Rectal smooth muscle tissue (tissue), 1 donor: ENCODE results near the gene SETD5.

ENCODE experiments used
- H3K27ac ChIP-seq: one replicate; pipeline ENCODE4 v1.7.0; 2013; ENCODE audit warnings: low read depth, low read length, inconsistent platforms
- H3K27me3 ChIP-seq: one replicate; pipeline ENCODE4 v1.7.0; 2013; ENCODE audit warnings: low read length; ENCODE audit not compliant: control insufficient read depth, insufficient read depth
- H3K36me3 ChIP-seq: one replicate; pipeline ENCODE4 v1.7.0; 2013; ENCODE audit warnings: low read length; ENCODE audit not compliant: control insufficient read depth, insufficient read depth
- H3K4me1 ChIP-seq: one replicate; pipeline ENCODE4 v1.7.0; 2013; ENCODE audit warnings: low read length; ENCODE audit not compliant: control insufficient read depth, insufficient read depth
- H3K4me3 ChIP-seq: one replicate; pipeline ENCODE4 v1.7.0; 2013; ENCODE audit warnings: low read length
- H3K9ac ChIP-seq: one replicate; pipeline ENCODE4 v1.7.0; 2013; ENCODE audit warnings: low read length

SETD5 gene

DNA sequence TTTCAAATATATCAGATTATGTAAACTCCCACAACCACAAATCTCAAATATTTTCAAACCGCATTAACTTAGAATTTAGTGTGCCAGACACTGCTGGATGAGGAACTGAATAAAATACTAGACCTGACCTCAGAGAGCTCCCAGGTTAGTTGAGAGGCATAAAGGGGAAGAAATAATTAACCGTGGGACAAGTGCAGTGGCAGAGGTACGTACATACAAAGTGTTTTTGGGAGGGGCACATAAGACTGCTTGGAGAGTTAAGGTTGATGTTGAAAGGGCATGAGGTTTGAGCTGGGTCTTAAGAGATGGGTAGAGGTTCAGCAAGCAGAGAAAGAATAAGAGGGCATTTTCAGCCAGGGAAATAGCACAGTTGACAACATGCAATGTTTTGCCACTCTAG is 17.4 kb upstream of the SETD5 start:
- H3K27me3 ChIP-seq: no peaks in the 10 kb centered on the region
- H3K4me3 ChIP-seq: no peak overlapping the region
- no peaks in the 10 kb centered on the region for H3K4me1 ChIP-seq
- H3K36me3 ChIP-seq: peaks cover 37% of the 10 kb centered on the region
- no peak overlapping the region for H3K9ac ChIP-seq
- H3K27ac ChIP-seq: no peak overlapping the region

DNA sequence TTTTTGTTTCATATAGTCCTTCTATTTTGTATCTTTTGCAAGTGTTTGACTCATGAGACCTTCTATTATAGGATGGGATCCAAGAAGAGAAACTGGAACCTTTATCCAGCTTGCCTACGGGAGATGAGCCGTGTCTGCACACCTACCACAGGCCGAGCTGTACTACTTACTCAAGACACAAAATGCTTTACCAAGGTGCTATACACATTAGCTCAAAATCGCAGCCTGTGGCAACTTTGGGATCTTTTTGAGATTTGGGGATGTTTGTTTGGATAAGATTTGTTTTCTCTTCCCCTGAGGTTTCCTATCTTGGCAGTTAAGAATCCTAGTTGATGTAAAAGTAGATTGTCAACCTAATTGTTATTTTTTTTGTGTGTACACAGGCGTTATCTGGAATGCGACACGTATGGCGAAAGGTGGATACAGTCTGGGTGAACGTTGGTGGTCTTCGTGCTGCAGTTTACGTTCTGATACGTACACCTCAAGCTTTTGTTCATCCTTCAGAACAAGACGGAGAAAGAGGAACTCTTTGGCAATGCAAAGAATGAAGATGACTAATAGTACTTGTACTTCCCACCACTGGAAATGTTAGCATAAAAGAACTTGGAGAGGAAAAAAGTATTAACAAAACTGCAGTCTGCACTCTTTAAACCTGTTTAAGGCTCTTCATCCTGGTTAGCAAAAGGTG is 13.1 kb upstream of the SETD5 start:
- no peaks in the 10 kb centered on the region for H3K27me3 ChIP-seq
- no peak overlapping the region for H3K4me3 ChIP-seq
- no peaks in the 10 kb centered on the region for H3K4me1 ChIP-seq
- no peak overlapping the region for H3K27ac ChIP-seq
- no peak overlapping the region for H3K9ac ChIP-seq
- peaks cover 28% of the 10 kb centered on the region for H3K36me3 ChIP-seq

DNA sequence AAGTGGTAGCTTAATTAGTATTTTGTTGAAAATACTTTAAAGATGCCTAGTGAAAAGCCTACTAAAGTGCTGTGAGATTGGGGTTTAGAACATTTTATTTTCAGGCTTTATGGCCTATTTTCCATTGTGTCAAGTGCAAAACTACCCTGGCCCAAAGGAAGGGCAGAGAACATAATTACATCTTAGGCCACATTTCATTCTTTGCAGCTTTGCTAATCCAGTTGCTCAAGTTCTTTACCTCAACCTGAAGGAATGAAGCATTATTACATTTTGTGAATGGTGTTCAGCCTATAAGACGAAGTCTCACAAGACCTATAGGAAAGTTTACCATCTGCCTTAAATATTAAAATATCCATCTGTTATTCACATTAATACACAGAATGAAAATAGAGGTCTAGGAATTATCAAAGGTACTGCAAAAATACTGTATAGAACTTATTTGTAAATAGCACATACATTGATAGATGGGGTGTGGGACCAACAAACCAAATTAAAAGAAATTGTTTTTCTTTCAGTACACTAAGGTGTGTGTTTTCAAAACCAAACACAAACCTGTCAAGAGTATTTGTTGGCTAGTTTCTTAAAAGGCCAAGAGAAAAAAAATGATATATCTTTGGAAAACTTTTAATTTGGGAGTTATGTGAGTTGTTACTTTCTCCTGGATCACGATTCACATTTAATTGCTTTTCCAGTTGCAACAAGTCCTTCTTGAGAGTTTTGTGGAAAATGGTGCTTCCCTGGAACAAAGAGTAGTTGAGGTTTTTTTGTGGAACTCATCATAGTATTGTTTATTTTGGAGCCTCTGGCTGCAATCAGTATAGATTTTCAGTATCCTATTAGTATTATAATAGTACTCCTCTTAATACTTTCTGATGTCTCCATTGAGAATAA is 12.0 kb upstream of the SETD5 start:
- Histone ChIP-seq H3K27me3 (no peaks in the 10 kb centered on the region), H3K36me3 (peaks cover 33% of the 10 kb centered on the region), H3K9ac (no peak overlapping the region), H3K4me1 (no peaks in the 10 kb centered on the region), H3K27ac (no peak overlapping the region), H3K4me3 (no peak overlapping the region)

DNA sequence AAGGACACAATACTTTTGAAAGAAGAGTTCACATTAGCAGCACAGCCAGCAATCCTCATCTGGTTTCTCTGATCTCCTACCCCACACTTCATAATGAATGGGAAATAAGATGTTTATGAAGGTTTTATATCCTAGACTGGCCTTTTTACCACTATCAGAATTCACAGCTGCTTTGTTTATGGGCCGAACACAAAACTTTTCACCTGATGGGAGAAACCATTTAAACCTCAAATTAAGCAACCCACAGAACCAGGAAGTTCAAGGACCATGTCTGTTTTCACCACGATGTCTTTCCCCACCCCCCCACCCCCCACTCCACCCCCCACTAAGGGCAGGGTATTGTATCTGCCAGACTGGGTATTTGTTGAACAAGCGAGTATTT is 11.3 kb upstream of the SETD5 start:
- Histone ChIP-seq H3K4me1 (no peaks in the 10 kb centered on the region), H3K9ac (no peak overlapping the region), H3K27ac (no peak overlapping the region), H3K36me3 (peaks cover 36% of the 10 kb centered on the region), H3K27me3 (no peaks in the 10 kb centered on the region), H3K4me3 (no peak overlapping the region)

DNA sequence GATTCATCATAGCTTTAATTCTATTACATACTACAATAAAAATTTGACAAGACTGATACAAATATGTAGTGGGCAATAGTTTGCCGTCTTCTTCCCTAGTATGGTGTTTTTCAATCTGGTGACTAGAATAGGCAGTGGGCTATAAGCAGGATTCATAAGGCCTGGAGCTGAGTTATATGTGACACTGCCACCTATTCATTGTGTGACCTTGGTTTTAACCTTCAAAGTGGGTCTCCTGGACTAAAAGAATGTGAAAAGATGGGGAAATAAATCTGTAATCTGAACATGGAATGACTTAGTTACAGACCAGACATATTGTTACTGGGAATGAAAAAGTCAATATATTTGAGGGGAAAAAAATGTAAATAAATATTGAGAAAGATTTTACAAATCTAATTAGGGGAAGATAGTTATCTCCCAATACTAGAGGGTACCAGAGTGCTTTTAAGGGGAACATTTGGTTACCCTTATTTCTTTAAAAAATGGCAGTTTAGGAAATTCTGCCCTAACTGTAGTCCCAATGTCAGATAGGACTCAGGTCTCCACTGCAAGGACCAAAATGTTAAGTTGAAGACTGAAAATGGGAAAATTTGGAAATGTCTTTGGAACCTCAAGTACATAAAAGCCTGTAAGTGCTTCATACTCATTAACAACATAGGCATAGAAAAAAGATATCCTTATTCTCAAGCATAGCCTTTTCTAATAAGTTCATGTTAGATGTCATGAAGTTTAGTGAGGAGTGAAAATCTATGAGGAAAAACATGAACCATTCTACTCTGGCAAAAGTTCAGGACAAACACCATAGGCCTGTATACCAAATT is 10.7 kb upstream of the SETD5 start:
- Histone ChIP-seq H3K4me3 (no peak overlapping the region), H3K27ac (no peak overlapping the region), H3K27me3 (no peaks in the 10 kb centered on the region), H3K9ac (no peak overlapping the region), H3K36me3 (peaks cover 40% of the 10 kb centered on the region), H3K4me1 (no peaks in the 10 kb centered on the region)

DNA sequence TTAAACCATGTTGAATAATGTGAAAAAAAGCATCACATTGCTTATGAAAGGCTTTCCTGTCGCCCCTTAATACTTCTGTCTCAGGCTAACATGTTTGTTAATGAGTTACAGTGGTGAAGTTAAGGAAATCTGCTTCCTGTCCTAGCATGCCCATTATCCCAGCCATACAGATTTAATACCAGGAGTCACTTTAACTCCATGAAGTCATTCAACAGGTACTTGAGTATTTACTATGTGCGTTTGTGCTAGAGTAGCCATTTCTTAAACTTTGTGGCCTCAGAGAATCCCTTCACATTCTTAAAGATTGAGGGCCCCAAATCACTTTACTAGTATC is 10.1 kb upstream of the SETD5 start:
- Histone ChIP-seq H3K27ac (no peak overlapping the region), H3K4me1 (no peaks in the 10 kb centered on the region), H3K36me3 (peaks cover 40% of the 10 kb centered on the region), H3K4me3 (no peak overlapping the region), H3K9ac (no peak overlapping the region), H3K27me3 (no peaks in the 10 kb centered on the region)

DNA sequence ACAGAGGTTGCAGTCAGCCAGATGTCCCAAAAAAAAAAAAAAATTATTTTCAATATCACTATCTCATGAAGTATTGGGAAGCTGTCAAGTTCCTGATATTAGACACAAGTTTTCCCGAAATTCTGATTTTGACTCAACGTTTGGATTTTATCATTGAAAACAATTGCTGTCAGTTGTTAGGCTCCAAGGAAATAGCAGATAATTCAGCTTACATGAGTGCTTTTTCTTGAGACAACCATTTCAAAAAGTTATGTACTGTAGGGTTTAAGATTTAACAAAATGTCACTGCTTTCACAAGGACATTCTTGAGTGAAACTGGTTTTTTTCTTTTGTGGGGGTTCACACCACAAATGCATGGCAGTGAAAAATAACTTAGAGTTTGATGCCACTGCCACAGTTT is 9.3 kb upstream of the SETD5 start:
- no peak overlapping the region for H3K27ac ChIP-seq
- no peaks in the 10 kb centered on the region for H3K27me3 ChIP-seq
- no peak overlapping the region for H3K9ac ChIP-seq
- H3K36me3 ChIP-seq: peaks cover 36% of the 10 kb centered on the region
- H3K4me3 ChIP-seq: no peak overlapping the region
- no peaks in the 10 kb centered on the region for H3K4me1 ChIP-seq

DNA sequence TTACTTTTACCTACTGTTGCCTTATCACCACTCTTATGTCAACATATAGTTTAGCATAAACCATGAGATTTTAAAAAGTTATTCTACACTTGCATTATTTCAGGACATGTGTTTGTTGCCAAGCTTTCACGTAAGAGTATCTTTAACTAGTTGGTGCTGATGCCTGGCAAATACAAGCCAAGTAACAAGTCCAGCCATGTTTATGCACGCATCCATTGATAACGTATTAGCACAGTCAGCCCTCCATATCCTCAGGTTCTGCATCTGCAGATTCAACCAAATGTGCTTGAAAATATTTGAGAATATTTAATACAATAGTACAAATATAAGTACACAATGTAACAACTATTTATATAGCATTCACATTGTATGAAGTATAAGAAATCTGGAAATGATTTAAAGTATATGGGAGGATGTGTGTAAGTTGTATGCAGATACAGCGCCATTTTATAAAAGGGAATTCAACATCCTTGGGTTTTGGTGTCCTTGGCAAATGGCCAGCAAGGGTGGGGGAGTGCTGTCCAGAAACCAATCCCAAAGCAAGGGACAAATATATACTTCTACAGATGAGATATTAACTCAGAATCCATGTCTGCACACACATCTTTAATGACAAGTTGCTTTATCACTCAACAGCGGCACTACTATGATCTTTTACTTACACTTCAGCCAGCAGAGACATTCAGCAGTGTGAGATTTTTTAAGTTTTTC is 8.7 kb upstream of the SETD5 start:
- Histone ChIP-seq H3K36me3 (peaks cover 36% of the 10 kb centered on the region), H3K27ac (no peak overlapping the region), H3K9ac (no peak overlapping the region), H3K27me3 (no peaks in the 10 kb centered on the region), H3K4me3 (no peak overlapping the region), H3K4me1 (no peaks in the 10 kb centered on the region)

DNA sequence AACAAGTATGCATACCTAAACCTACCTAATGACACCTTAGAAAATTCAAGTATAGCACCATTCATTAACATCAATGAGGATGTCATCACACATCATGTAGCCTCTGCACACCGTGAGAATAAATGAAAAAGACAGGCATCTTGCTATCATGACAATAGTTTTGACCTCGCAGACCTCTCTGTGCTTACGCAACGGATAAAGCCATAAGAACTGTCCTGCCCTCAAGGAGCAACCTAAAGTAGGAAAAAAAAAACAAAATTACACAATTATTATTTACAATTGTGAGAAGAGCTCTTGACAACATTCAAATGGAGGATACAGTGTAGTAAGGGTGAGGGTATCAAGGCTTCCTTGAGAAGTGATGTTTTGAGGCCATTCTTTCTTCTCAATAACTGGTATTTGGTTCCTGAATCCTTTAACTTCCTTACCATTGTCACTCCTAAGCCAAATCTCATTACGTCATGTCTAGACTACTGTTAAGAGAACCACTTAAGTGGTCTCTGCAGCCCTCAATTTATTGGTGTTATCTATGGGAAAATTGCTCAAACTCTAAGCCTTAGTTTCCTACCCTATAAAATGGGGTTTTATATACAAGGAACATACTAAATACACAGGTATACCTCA is 7.0 kb upstream of the SETD5 start:
- Histone ChIP-seq H3K4me1 (peaks cover 10% of the 10 kb centered on the region), H3K36me3 (peaks cover 27% of the 10 kb centered on the region)

DNA sequence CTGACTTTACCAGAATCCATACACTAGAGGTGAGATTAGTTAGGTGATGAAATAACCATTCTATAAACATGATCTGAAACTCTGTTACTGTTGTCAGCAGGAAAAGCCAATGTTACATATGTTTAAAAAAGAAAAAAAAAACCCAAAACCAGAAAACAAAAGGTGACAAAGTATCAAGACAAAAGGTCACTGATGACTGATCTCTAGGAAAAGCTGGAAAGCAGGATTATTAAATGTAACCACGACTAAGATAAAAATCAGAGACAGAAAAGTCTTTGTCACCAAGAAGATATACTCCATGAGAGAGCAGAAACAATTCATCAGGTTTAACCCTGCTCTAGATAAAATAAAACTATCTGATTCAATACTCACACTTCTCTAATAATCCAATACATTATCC is 5.4 kb upstream of the SETD5 start:
- H3K27ac ChIP-seq: no peak overlapping the region
- peaks cover 15% of the 10 kb centered on the region for H3K4me1 ChIP-seq
- H3K27me3 ChIP-seq: no peaks in the 10 kb centered on the region
- no peak overlapping the region for H3K4me3 ChIP-seq
- no peak overlapping the region for H3K9ac ChIP-seq
- H3K36me3 ChIP-seq: peaks cover 27% of the 10 kb centered on the region

More for the DNA sequence above, 7.0 kb upstream of the SETD5 start:
- Histone ChIP-seq H3K9ac (no peak overlapping the region), H3K27me3 (no peaks in the 10 kb centered on the region), H3K4me3 (no peak overlapping the region), H3K27ac (no peak overlapping the region)

DNA sequence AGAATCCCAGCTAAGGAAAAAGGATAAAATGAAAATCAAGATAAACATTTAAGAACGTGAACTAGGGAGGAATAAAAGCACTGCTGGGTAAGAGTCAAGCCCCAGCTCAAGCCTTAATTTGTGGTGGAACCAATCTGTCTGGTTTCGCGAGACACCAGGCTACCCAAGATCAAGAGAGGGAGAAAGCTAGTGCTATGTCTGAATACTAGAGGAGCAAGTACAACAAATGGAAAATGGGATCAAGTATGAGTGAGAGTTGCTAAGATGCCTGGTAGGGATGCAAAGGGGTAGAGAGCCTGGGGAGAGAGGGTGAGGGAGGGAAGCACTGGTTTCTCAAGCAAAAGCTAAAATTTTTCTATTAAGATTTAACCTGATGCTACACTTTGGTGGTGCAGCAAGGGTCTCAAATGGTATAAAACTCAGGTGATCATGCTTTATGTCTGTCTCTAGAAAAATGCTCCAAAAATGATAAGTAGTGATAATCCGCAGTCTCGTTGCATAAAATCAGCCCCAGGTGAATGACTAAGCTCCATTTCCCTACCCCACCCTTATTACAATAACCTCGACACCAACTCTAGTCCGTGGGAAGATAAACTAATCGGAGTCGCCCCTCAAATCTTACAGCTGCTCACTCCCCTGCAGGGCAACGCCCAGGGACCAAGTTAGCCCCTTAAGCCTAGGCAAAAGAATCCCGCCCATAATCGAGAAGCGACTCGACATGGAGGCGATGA is 1.7 kb upstream of the SETD5 start:
- Histone ChIP-seq H3K4me1 (peaks cover 32% of the 10 kb centered on the region), H3K36me3 (peaks cover 7% of the 10 kb centered on the region)

More for the DNA sequence above, 1.7 kb upstream of the SETD5 start:
- Histone ChIP-seq H3K27me3 (no peaks in the 10 kb centered on the region), H3K27ac (peak overlapping the region; percentile 99), H3K9ac (peak overlapping the region; percentile 69), H3K4me3 (peak overlapping the region; percentile 85)
